Measurements from ENCODE around the gene WDR33.

WDR33 gene

GRCh38 chr2:127713562-127713961 is 97.4 kb downstream of the WDR33 start:
- no peak for DNase-seq

- DNase-seq: no peak
Measured at GRCh38 chr2:127712999-127713398, 98.0 kb downstream of the WDR33 start.

GRCh38 chr2:127709336-127709735 is 101.6 kb downstream of the WDR33 start:
- no peak for DNase-seq

- DNase-seq: no peak
Measured at GRCh38 chr2:127707890-127708648, 102.9 kb downstream of the WDR33 start.

GRCh38 chr2:127706215-127706990 is 104.6 kb downstream of the WDR33 start:
- DNase-seq: no peak

- DNase-seq: no peak
Measured at GRCh38 chr2:127705391-127706065, 105.4 kb downstream of the WDR33 start.

- DNase-seq: no peak
Measured at GRCh38 chr2:127704641-127705390, 106.2 kb downstream of the WDR33 start.

- no peak for DNase-seq
Measured at GRCh38 chr2:127703282-127703681, 107.7 kb downstream of the WDR33 start.

- DNase-seq: no peak
Measured at GRCh38 chr2:127702395-127703009, 108.5 kb downstream of the WDR33 start.

- DNase-seq: peak; percentile 51 to 73 (median 67)
Measured at GRCh38 chr2:127701651-127702394, 109.1 kb downstream of the WDR33 start.

- DNase-seq: peak; percentile 70 to 87 (median 80)
Measured at GRCh38 chr2:127701193-127701650, 109.7 kb downstream of the WDR33 start, which contains the start of gene SFT2D3. TSS of gene SFT2D3 (plus strand) at chr2:127701497. CDS start at chr2:127701529, 32 bp downstream.

GRCh38 chr2:127700527-127701192 is 110.3 kb downstream of the WDR33 start:
- peak in 1 of 4 experiments; percentile 18 for DNase-seq

GRCh38 chr2:127698553-127699355 is 112.2 kb downstream of the WDR33 start:
- no peak for DNase-seq

- DNase-seq: no peak
Measured at GRCh38 chr2:127697482-127698180, 113.3 kb downstream of the WDR33 start.

- DNase-seq: peak in 1 of 4 experiments; percentile 27
Measured at GRCh38 chr2:127695491-127696472, 115.2 kb downstream of the WDR33 start.

GRCh38 chr2:127694986-127695385 is 116.0 kb downstream of the WDR33 start:
- no peak for DNase-seq

GRCh38 chr2:127690696-127691095 is 120.3 kb downstream of the WDR33 start:
- DNase-seq: no peak

GRCh38 chr2:127688405-127688804 is 122.6 kb downstream of the WDR33 start:
- no peak for DNase-seq

All from activated CD4-positive, CD25-positive, alpha-beta regulatory T cell (primary cell).